GM18907 (cell line): ENCODE results near the gene ZSWIM7.

Source experiments
- ATAC-seq: cut with Tn5 transposase; IDR thresholded peaks from one replicate; pipeline ENCODE4 v1.9.1; 2021; ENCODE audit warnings: mild to moderate bottlenecking, moderate library complexity; ENCODE audit not compliant: unreplicated experiment

The ZSWIM7 gene

GRCh38 chr17:15999141-15999973, at the start of gene ZSWIM7, which contains the start of gene TTC19:
ZSWIM7 (minus strand) TSS chr17:15999704; CDS start chr17:15999594, 110 bp downstream.
TTC19 (plus strand) TSS chr17:15999824; CDS start chr17:15999849, 25 bp downstream.
- peak; percentile 95 for ATAC-seq

GRCh38 chr17:16048811-16049449, 49.4 kb upstream of the ZSWIM7 start:
- ATAC-seq: no peak

GRCh38 chr17:16046966-16047365, 47.5 kb upstream of the ZSWIM7 start:
- ATAC-seq: no peak

- no peak for ATAC-seq
Observed at GRCh38 chr17:16044487-16044886, 45.0 kb upstream of the ZSWIM7 start.

- ATAC-seq: no peak
Observed at GRCh38 chr17:16040710-16041251, 41.3 kb upstream of the ZSWIM7 start.

GRCh38 chr17:16037636-16038035, 38.1 kb upstream of the ZSWIM7 start:
- no peak for ATAC-seq

- ATAC-seq: no peak
Observed at GRCh38 chr17:16036261-16036660, 36.8 kb upstream of the ZSWIM7 start.

GRCh38 chr17:16033729-16034349, 34.3 kb upstream of the ZSWIM7 start:
- no peak for ATAC-seq

GRCh38 chr17:16027708-16028584, 28.4 kb upstream of the ZSWIM7 start:
- peak; percentile 81 for ATAC-seq

GRCh38 chr17:16026895-16027294, 27.4 kb upstream of the ZSWIM7 start:
- no peak for ATAC-seq

GRCh38 chr17:16025202-16025601, 25.7 kb upstream of the ZSWIM7 start:
- ATAC-seq: no peak

GRCh38 chr17:16023881-16024280, 24.4 kb upstream of the ZSWIM7 start:
- ATAC-seq: no peak

GRCh38 chr17:16019347-16019746, 19.8 kb upstream of the ZSWIM7 start:
- ATAC-seq: no peak

GRCh38 chr17:16013943-16014407, 14.5 kb upstream of the ZSWIM7 start:
- ATAC-seq: no peak

- ATAC-seq: no peak
Observed at GRCh38 chr17:16007439-16007838, 7.9 kb upstream of the ZSWIM7 start.

GRCh38 chr17:16005636-16006035, 6.1 kb upstream of the ZSWIM7 start:
- ATAC-seq: no peak

GRCh38 chr17:16003841-16004240, 4.3 kb upstream of the ZSWIM7 start:
- no peak for ATAC-seq

- ATAC-seq: no peak
Observed at GRCh38 chr17:16002708-16003260, 3.3 kb upstream of the ZSWIM7 start.

GRCh38 chr17:16001226-16001897, 1.9 kb upstream of the ZSWIM7 start:
- no peak for ATAC-seq
